Activated CD4-positive, alpha-beta T cell treated with anti-CD3 and anti-CD28 coated beads for 1 hour (primary cell): ENCODE measurements around the gene OGFR.
A peak's percentile ranks its signal among the peaks of the same experiment; 100 is the strongest.

Experiments used
- DNase-seq: peaks from one replicate; pipeline ENCODE4 v3.0.0-alpha.2; 2020

Gene OGFR

DNA sequence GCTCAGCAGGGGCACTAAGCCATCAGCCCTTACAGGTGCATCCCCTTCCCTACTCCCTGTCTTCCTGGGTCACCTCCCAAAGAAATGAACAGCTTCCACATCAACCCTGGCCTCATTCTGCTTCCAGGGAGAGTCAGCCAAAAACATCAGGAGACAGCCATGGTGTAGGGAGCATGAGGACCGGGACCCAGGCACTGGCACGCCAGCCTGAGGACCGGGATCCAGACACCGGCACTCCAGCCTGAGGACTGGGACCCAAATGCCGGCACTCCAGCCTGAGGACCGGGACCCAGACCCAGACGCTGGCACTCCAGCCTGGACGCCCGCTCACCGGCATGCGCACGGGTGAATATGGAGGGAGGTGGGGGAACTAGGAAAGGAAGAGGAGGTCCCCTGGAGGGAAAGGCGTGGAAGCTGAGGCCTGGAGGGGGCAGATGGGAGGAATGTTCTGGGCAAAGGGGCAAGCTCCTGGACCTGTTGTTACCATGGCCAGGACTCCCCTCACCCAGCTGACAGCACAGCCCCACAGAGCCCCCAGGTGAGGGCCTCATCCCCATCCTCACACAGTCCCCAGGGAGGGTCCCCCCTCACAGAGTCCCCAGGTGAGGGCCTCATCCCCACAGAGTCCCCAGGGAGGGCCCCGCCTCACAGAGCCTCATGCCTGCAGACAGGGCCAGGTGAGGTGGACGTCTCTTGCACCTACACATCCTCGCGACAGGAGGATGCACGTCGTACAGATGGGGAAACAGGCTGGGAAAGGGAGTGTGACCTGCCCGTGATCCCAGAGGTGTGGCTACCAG is 34.3 kb upstream of the OGFR start:
- no peak for DNase-seq

DNA sequence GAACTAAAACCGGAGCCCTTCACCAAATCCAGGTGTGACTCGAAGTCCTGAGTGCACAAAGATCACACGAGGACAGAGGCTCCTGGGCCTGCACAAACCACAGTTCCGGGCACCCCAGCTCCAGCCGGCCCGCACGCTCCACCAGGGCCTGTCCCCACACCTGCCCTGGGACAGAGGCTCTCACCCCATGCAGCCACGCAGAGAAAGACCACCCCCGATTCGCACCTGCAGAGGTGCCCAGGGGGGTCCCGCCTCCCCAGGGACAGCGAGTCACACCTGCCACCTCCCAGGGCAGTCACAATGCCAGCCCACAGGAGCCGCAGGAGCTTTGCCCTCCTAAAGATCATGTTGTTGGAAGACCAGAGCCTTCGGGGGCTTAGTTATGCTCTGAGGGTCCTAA is 33.7 kb upstream of the OGFR start:
- DNase-seq = no peak

GRCh38 chr20:62771396-62772102 is 33.1 kb upstream of the OGFR start:
- no peak for DNase-seq

DNA sequence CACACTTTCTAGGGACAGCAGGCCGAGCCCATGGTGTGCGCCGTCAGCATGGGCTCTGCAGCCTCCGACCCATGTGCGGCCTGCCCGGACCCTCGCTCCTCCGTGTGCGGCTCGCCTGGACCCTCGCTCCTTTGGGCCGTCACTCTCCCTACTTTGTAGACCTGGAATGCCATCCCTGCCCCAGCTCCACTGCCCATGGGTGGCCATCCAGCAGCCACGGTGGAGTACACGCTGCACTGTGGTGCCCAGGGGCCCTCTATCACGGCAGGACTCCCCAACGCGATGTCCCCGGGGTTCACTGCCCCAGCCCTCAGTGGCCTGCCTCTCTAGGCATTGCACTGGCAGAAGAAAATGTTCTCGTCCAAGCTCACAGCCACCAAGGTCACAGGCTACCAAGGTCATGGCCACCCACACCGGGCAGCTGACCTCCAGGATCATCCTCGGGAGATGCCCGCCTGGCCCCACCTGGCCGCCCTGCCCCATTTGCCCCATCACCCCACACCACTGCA is 32.5 kb upstream of the OGFR start:
- DNase-seq = no peak

DNA sequence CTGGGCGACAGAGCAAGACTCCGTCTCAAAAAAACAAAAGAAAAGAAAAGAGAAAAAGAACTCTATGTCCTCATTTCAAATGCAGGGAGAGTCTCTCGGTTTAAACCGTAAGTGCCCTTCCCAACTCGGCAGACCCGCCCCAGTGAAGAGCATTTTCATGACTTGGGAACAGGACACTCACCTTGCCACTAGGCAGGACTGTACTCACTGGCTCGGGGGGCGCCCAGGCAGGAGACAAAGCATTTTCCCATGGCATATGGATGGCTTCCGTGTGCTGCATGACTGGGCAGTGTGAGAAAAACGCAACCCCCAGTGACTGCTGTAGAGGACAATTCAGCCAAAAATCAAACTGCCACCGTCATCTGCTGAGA is 32.0 kb upstream of the OGFR start:
- DNase-seq = no peak

DNA sequence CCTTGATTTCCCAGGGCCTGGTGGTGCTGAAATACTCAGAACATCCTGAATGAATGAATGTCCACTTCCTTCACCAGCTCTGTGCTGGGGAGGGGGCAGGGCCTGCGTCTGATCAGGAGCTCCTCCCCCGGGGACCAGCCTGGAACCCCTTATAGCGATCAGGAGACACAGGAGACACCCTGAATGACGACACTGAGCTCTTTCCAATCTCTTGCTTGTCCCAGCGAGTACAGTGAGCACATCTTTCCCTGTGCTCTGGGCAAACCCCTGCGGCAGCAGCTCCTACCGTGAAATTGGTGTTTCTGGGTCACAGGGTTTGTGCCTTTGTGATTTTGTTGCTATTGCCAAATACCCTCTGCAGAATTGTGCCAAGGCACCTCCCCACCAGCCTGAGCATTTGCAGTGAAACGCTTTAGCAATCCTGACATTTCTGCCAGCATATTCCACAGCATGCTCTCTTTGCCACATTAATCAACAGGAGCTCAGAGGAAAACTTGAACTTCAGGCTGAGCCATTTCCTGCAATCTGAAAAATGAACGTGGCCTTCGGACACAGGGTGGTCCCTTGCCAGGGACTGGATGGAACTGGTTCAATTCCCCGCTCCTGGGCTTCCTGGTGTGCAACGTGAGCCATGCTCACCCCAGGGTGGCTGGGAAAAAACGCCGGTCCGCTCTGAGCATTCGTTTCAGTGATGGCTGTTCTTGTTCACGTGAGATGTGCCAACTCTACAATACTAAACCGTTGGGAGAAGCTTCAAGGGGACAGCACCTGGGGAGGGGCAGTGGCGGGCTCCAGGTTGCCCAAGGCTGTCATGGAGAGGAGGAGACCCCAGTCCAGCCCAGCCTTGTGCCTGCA is 31.4 kb upstream of the OGFR start:
- DNase-seq = no peak

DNA sequence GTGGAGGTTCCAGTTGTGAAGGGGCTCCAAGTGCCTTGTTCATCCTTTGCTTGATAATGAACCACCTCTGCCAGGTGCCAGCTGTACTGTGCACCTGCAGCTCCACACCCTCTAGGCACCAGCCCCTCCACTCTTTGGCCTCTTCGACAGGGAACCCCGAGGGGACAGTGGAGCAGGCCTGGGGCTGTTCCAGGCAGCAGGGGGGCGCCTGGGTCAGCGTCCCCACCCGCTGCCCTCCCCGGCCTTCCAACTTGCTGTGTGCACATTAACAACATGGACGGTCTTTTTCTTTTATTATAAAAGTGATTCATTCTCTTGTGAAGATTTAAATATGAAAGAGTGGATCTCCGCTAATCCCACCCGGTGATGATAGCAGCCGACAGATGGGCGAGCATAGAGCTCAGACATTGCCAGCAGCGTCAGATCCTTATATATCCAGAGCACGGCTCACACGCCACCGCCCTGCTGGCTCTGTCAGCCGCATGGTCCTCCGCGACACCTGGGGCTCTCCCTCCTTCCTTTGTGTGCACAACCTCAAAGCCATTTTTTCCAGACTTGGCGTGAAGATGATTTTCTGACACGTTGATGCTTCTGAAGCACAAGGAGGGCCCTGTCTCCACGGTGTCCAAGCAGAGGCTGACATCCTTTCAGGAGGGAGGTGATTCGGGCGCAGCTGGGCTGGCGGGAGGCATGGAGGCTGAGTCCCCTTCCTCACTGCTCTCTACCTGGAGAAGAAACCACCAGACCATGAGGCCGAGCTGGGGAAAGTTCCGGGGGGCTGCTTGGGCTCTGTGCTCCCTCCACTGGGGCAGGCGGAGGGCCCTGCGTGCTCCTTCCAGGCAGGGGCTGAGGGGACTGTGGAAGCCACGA is 30.6 kb upstream of the OGFR start:
- no peak for DNase-seq

DNA sequence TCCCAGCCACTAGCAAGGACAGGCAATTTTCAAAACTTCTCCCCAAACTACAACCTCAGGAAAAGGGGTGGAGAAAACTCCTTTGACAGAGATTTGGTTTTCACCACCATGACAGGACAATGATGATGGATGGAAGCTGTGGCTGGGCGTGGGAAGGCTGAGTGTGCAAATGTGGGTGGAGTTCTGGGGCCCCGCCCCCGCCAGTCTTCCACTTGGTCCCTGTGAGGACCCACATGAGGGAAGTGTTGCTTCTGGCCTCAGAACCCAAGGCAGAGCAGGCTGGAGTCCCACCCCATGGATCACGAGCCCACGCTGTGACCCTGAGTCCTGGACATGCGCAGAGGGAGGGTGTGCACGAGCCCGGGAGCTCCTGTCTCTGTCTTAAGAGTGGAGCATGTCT is 29.9 kb upstream of the OGFR start:
- DNase-seq = no peak

DNA sequence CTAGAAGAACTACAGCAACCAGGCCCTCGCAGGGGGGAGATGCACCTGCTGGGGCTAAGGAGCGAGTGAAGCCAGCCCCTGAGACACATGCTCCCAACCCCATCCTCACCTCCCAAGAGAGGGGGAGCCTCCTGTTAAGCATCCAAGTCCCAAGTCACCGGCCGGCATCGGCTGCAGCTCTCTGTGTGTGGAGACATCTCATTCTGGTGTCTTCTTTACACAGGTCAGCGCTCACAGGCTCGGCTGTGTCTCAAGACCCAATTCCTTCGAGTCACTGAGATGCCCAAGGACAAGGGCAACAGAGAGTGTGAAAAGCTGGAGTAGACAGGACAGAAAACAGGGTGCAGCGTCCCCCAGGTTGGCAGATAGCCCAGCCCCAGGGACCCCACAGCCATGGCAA is 29.4 kb upstream of the OGFR start:
- no peak for DNase-seq

DNA sequence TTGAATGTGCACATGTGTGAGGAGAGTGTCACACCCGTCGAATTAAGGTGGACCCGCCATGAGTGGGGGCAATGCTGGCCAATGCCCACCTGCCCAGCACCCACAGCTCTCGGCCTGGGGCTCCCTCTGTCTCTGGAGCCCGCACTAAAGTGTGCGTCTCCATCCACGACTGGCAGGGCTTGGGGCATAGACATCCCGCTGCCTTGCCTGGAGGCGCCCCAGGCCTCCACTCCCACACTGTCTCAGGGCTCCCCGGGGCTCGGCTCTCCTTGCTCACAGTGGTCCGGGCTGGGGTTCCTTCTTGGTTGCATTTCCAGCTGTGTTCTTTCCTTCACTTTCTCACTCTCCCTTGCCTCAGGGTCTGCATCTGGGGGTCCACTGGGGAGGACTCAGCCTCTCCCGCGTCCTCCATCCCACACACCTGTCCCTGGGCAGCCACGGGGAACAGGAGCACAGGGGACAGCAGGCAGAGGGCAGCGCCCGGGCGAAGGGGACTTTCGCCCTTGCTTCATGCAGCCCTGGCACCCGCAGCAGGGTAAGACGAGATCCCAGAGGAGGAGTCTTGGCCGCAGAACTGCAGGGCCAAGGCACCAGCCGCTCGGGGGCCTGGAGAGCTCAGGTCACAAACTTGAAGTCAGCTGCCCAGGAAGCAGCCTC is 28.5 kb upstream of the OGFR start:
- DNase-seq = no peak

- DNase-seq = peak; percentile 33
These were observed 27.7 kb upstream of the OGFR start for GRCh38 chr20:62776692-62777527.

DNA sequence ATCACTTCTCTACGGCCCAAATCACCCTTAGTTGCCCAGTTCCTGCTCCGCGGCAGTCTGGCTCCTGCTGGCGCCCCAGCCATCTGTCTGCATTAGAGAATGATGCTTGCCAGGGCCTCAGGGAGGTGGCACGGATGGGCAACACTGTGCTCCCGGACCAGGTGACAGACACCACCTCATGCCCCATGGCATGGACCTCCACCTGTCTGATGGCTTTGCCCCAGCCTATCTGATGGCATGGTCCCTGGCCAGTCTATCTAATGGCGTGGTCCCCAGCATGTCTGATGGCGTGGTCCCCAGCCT is 27.2 kb upstream of the OGFR start:
- DNase-seq = no peak

DNA sequence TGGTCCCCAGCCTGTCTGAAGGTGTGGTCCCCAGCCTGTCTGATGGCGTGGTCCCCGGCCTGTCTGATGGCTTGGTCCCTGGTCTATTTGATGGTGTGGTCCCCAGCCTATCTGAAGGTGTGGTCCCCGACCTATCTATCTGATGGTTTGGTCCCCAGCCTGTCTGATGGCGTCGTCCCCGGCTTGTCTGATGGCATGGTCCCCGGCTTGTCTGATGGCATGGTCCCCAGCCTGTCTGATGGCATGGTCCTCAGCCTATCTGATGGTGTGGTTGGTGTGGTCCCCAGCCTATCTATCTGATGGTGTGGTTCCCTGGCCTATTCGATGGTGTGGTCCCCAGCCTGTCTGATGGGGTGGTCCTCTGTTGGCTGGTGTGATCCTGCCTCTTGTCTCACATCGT is 26.6 kb upstream of the OGFR start:
- DNase-seq = no peak

GRCh38 chr20:62778601-62779416 is 25.8 kb upstream of the OGFR start:
- no peak for DNase-seq

DNA sequence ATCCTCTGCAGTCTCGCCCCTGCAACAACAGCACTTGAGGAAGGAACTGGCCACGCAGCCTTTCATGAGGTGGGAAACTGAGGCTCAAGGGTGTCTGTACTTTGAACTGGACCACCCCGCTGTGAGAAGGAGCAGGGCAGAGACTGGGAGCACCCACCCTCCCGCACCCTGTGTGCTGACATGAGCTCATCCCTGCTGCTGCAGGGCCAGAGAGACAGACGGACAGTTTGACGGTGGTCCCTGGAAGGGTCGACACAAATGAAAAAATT is 25.3 kb upstream of the OGFR start:
- no peak for DNase-seq

GRCh38 chr20:62780204-62780603 is 24.4 kb upstream of the OGFR start:
- DNase-seq = no peak

DNA sequence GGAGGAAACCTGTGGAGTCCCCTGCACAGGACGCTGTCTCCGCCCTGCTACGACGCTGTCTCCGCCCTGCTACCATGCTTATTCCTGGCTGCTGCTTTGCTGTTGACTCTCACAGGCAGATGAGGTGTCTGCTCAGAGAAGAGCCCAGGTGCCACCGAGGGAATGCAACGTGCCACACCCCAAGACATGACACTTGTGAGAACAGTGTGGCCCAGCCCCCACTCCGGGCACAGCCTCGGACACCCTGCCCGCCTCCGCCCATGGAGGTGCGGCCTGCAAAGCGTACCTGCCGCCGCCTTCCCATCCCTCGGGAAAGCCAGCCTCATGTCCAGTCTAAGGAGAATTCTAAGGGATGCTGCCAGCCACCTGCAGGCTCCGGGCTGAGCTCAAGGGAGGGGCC is 23.9 kb upstream of the OGFR start:
- DNase-seq = no peak

GRCh38 chr20:62782149-62782892 is 22.3 kb upstream of the OGFR start:
- no peak for DNase-seq

DNA sequence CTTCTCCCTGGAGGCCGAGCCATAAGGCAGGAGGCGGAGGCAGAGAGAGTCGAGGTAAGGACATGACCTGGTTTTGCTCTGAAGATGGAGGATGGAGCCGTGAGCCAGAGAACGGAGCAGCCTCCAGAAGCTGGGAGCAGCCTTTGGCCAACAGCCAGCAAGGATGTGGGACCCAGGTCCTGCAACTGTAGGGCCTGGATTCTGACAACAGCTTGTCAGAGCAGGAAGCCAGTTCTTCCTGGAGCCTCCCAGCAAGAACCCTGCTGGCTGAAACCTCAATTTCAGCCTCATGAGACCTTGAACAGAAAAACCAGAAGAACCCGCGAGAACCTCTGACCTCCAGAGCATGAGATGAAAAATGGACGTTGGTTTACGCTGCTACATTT is 21.7 kb upstream of the OGFR start:
- DNase-seq = no peak

- no peak for DNase-seq
These were observed 20.1 kb upstream of the OGFR start for GRCh38 chr20:62784497-62784896.
